DMS 273 (cell line): ENCODE results near the gene WDTC1.
A peak's percentile ranks its signal among the peaks of the same experiment; 100 is the strongest.

ENCODE experiments used
- DNase-seq: peaks from one replicate; lab custom pipeline; 2025; ENCODE audit not compliant: unreplicated experiment; lab: John Stamatoyannopoulos, UW

WDTC1 gene

GRCh38 chr1:27351541-27352107 is 117.2 kb downstream of the WDTC1 start:
- DNase-seq = no peak

- DNase-seq = no peak
Measured at GRCh38 chr1:27353166-27353565, 118.7 kb downstream of the WDTC1 start.

DNA sequence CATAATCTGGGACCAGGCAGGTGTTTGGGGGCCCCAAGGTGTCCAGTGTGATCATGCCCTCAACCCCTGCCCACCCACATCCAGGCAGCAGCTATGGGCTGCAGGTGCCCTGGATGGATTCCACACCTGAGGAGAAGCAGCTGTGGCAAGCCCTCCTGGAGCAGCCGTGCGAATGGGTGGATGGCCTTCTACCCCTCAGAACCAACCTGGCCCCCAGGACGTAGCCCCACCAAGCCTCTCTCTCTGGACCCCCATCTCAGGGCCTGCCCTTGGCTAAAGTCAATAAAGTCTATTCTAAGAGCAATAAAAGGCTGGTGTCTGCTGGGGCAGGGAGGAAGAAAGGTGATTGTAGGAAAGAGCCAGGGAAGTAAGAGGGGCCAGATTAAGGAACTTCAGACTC is 119.2 kb downstream of the WDTC1 start:
- DNase-seq = no peak

DNA sequence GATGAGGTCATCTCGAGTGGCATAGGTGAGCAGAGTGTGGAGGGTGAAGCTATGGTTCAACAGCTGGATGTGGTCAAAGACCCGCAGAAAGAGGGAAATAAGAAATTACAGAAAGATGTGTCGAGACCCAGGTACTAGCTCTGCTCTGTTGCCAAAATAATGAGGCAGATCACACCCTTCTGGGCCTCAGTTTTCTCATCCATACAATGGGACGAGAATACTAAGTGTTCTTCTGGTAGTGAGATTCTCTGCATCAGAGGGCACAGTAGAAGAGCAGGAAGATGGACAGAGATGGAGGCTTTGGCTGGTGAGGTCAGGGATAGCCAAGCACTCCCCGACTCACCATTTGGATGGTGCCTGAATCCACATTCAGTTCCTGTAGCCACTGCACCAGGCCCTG is 121.3 kb downstream of the WDTC1 start:
- no peak for DNase-seq

DNA sequence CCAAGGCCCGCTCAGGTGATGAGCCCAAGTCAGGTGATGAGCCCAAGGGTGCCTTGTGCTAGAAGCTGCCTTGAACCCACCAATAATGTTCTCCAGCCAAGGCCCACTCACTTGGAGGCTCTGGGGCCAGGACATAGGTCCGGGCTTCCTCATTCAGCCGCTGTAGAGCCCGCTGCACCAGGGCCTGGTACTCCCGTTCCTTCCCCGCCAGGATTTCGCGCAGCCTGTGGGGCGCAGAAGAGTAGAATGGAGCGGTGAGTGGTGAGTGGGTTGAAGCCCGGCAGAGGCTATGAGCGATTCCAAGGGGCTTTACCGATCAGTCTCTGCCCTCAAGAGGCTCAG is 121.8 kb downstream of the WDTC1 start:
- no peak for DNase-seq

- no peak for DNase-seq
Measured at GRCh38 chr1:27356619-27357280, 122.3 kb downstream of the WDTC1 start.

- peak; percentile 83 for DNase-seq
Measured at GRCh38 chr1:27357281-27358037, 123.0 kb downstream of the WDTC1 start.
